HG02840 (cell line): ENCODE results near the gene STEAP1.
"Not testable (repeated sequence)": the region's sequence is repeated elsewhere in the genome, so short reads cannot be mapped to it uniquely, and the experiment has no call there.

Source experiments
- ATAC-seq: cut with Tn5 transposase; IDR thresholded peaks from one replicate; pipeline ENCODE4 v1.9.1; 2021; ENCODE audit warnings: mild to moderate bottlenecking, moderate library complexity, moderate number of reproducible peaks; ENCODE audit not compliant: unreplicated experiment, low FRiP score

The STEAP1 gene

GRCh38 chr7:90153943-90154771, at the start of gene STEAP1:
STEAP1 (plus strand) TSS chr7:90154469; CDS start chr7:90159789, 5,320 bp downstream.
- ATAC-seq: peak; percentile 94

- not testable (repeated sequence) for ATAC-seq
These were observed 39.3 kb upstream of the STEAP1 start for GRCh38 chr7:90114972-90115371.

DNA sequence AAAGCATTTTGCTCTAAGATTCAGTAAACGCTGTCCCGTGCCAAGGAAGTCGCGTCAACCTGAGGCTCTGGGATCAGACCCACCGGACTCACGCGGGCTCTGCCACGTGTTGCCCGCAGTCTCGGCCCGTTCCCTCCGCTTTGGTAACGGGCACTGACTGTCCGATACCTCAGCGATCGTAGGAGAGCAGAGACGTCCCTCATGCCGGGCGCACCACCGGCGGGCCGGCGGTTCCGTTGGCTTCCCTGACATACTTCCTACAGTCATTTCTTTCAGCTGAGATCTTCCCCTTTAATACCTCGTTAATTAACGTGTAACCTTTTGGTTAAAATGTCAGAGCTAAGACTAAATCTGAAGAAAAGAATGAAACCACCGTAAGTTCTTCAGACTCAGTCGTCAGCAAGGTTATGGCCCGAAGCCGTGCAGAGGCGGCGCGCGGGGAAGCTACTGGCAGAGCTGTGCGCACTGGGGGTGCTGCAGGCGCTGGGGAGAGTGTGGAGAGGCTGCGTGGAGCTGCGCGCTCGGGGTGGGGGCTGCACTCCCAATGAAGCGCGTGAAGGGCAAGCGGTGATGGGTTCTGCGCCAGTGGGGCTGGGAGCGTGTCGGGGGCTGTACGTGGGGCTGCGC, 35.6 kb upstream of the STEAP1 start:
- not testable (repeated sequence) for ATAC-seq

DNA sequence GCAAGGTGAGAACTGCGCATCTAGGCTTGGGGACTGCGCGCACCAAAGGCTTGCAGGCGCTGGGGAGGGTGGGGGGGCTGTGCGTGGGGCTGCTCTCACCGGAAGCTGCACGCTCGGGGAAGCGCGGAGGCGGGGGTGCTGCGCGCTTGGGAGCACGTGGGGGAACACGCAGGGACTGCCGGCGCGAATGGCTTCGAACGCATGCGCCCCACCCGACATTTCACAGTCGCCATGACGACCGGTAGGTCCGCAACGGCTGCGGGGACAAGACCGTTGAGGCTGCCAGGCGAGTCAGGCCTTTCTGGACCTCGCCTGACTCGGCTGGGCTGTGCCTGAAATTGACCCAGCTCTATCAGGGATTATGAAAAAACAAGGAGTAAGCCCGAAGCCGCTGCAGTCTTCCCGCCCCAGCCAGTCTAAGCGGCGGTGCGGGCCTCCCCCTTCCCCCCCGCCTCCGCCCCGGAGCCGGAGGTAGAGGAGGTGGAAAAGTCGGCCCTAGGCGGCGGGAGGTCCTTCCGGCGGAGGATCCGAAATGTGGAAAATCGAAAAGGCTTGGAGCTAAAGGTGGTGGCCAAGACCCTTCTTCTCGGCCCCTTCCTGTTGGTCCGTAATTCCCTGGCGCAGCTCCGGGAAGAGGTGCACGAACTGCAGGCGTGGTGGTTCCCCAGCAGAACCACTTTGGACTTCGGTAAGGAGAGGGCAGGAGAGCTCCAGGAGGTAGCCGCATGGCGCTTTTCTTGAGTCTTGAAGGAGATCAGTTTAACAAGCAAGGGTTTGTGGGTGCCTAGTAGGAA, 34.9 kb upstream of the STEAP1 start:
- ATAC-seq: no peak

GRCh38 chr7:90120205-90120604, 34.1 kb upstream of the STEAP1 start:
- not testable (repeated sequence) for ATAC-seq

- not testable (repeated sequence) for ATAC-seq
These were observed 22.5 kb upstream of the STEAP1 start for GRCh38 chr7:90131746-90132145.

GRCh38 chr7:90147079-90147960, 6.9 kb upstream of the STEAP1 start:
- ATAC-seq: not testable (repeated sequence)

- ATAC-seq: not testable (repeated sequence)
These were observed 4.8 kb upstream of the STEAP1 start for GRCh38 chr7:90149428-90149827.

DNA sequence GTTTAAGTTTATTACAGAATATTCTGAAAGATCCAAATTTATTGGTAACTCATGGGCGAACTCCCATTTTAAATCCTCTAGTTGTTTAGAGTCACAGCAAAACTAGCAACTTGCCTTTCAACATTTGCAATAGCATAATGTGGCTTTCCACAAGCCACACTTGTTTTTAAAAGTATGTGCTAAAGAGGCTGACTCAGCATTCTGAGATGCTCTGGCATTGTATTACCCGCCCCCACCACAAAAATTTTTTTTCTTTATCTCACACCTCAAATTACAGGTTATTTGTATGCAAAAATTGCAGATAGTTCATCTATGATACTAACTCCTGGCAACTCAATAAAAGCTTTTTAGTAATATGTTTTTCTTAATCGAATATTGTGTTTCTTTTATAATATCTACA, 2.4 kb upstream of the STEAP1 start:
- ATAC-seq: not testable (repeated sequence)

DNA sequence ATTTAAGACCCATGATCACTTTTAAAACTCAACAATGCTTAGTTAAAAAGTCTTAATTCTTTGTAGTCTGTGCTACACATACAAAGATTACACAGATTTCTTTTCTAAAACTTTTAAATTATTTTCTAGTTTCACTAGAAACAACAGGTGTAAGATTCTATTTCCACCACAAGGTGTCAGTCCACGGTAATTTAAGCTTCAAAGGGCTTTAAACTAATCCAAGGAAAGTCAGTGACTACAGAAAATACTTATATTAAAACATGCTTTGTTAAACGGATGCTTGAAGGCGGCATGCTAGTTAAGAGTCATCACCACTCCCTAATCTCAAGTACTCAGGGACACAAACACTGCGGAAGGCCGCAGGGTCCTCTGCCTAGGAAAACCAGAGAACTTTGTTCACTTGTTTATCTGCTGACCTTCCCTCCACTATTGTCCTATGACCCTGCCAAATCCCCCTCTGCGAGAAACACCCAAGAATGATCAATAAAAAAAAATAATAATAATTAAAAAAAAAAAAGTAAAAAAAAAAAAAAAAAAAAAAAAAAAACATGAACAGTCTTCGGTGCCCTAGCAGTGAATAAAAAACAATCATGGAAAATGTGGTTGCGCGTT, 1.5 kb upstream of the STEAP1 start:
- ATAC-seq: not testable (repeated sequence)

- ATAC-seq: no peak
These were observed 937 bp downstream of the STEAP1 start for GRCh38 chr7:90155206-90155605.

DNA sequence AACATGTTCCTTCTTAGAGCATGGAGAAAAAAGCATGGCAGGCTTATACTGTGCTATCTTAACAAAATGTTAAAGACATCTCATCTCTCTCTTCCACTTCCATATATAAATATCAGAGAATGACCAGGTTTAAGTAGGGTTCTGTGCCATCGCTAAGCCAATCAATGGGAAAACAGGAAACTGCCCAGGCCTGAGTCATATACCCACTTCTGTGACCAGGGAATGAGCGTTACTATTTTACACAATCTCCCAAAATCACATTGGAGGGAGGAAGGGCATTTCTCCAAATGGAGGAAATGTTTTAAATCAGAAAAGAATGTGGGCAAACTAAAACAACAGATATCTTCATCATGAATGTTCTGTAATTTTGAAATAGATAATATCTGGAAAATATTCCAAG, 3.1 kb downstream of the STEAP1 start:
- ATAC-seq: not testable (repeated sequence)

- ATAC-seq: not testable (repeated sequence)
These were observed 3.6 kb downstream of the STEAP1 start for GRCh38 chr7:90157761-90158350.

DNA sequence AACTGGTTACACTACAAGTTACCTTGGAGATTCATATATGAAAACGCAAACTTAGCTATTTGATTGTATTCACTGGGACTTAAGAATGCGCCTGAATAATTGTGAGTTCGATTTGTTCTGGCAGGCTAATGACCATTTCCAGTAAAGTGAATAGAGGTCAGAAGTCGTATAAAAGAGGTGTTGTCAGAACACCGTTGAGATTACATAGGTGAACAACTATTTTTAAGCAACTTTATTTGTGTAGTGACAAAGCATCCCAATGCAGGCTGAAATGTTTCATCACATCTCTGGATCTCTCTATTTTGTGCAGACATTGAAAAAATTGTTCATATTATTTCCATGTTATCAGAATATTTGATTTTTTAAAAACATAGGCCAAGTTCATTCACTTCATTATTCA, 9.3 kb downstream of the STEAP1 start:
- ATAC-seq: no peak

- ATAC-seq: no peak
These were observed 11.5 kb downstream of the STEAP1 start for GRCh38 chr7:90165724-90166123.

GRCh38 chr7:90166153-90166552, 11.9 kb downstream of the STEAP1 start:
- ATAC-seq: no peak

DNA sequence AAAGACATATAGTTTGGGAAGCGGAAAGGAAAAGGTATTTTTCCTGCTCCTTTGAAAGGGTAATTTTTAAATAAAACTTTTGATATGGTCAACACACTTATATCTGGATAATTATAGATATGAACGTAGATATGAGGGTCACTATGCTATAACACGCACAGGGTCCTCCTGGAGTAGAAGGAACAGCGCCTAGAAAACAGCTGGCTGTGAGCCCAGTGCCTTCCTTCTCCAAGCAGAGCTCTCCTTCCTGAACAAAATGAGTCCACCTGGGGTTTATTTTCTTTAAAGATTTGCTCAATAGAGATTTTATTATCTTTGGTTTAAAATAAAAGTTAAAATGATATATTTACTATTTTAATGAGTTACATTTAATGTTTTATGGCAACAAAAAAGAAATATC, 13.1 kb downstream of the STEAP1 start:
- no peak for ATAC-seq

GRCh38 chr7:90169891-90170290, 15.6 kb downstream of the STEAP1 start:
- ATAC-seq: no peak

DNA sequence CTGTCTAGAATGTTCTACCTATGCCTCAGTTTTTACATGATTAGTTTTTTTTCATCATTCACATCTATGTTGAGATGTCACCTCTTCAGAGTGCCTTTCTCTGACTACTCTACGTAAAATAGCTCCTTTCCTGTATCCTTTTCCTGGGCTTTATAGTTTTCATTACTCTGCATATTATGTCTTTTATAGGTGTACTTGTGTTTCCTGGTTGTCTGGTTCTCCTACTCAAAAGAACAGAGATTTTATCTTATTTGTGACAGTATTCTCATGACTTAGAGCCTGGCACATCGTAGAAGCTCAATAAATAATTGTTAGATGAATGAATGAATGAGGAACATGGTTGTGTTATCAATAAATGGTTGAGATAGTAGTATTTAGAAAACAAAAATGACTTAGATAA, 17.9 kb downstream of the STEAP1 start:
- ATAC-seq: no peak
